Embryonic facial prominence (tissue), 1 donor: ENCODE data around the gene ALAS1.

ENCODE experiments used
- DNase-seq: peaks from one replicate; pipeline ENCODE4 v3.0.0-alpha.2; 2016; ENCODE audit errors: extremely low spot score

The ALAS1 gene

DNA sequence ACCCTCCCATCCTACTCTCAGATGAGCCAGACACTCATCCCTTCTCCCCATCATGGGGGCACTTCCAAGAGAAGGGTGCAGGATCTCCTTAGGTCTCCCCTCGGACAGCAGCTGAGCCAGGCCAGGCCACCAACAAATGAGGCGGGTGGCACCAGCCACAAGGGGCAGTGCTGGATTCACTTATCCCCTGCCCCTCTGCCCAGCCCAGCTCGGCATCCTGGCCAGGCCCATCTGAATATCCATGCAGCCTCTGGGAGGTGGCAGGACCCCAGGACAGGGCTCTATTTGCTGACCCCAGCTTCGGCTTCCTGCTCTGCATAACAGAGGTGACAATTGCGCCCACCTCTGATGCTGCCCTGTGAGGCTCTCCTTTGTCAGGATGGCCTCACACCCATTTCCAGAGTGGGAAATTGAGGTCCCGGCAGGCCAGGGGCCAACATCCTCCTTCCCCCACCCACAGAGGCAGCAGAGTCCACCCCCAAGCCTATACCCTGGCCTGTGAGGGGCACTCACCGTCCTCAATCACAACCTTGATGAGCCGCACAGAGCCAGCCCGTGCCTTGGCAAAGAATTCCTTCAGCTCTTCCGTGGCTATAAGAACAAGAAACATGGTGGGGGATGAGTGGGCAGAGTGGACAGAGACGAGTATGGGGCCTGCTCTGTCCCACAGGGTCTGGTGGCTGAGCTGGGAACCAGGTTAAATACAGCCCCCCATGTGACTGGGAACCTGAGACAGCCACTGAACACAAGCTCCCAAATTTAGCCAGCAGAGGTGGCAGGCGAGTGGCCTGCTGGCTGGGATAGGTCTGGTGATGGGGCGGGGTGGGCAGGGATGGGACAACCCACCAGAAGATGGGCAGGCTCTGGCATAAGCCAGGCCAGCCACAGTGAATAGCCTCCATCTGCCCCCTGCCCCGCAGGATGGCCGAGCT, 36.8 kb downstream of the ALAS1 start:
- no peak for DNase-seq

DNA sequence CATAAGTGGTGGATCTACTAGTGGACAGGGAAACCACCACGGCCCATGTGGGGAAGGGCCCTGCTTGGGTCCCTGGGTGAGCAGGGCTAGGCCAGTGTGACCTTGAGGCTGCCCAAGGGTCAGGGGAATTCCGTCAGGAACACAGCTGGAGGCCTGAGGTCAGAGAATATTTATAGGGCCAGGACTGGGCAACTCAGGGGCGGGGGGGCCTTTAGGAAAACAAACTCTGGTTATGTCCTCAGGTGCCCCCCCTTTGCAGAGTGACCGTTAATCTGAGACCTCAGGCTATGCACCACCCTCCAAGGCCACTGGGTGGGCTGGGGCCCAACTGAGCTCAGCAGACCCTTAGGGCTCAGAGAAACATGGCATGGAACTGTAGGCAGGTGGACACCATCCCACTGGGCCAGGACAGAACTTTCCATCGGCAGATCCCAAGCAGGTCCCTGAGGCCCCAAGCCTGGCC, 38.5 kb downstream of the ALAS1 start:
- no peak for DNase-seq

DNA sequence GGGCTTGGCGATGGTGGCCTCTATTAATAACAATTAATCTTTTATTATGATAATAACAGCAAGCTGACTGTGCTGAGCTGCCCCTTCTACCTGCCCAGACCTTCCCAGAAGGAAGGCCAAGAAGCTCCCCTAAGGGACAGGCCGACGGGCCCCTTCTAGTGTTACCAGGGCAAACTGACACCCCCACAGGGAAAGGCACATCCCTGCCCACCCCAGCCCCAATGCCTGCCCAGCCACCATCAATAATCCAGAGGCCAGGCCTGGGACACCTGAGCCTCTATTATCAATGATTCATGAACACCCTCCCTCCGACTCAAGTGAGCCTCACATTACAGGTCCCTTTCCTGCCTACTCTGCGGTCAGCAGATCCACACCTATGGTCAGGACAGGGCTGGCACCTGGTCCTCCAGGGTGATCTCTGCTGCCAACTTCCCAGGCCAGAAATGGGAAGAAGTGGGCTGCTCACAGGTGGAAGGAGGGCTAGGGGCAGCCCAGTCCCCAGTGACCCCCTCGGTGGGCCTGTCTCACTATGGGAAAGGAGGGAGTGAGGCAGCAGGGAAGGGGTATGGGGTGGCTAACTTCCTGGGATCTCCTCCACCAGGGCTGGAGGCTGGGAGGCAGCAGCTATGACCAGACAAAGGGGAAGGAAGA, 39.2 kb downstream of the ALAS1 start:
- no peak for DNase-seq

DNA sequence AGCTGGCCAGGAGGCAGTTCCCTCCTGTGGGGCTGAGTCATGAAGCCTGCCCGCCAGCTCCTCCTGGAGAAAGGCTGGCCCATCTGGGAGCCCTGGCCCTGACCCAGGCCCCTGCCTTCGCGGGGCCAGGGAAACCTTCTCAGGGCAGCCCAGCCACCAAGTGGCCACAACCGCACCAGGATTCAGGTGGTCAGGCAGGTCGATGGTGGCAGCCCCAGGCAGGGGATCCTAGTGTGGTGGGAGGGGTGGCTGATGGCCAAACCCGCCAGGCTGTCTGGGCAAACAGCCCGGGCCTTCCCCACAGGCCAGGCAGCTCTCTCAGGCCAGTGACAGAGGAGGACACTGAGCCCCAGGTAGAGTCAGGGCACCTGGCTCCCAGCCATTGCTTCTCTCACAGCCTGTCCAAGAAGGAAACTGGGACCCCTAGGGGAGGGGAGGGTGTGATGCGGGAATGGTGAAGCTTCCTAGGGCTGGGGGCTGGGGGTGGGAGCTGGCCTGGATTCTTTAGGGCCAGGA, 39.8 kb downstream of the ALAS1 start:
- no peak for DNase-seq

DNA sequence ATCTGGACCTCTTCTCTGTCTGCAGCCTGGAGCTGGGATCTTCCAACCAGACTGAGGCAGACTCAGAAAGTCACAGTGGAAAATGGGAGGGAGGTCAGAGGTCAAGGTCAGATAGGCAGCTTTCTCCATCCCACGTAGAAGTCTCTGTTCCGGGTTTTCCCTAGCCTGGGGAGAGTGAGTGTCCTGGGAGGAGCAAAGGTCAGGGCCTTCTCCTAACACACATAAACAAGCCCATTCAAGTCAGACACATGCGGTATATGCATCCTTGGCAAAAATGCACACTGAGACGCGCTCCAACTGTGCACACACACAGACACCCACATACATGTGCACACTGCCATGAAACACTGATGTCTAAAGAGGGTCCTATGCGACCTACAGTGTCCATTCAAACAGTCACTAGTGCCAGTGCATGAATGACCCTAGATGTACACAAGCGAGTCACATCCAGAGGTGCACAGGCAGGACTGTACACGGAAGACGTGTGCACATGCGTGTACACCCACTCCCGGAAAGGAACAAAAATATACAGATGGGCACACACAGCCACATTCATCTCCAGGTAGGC, 40.3 kb downstream of the ALAS1 start:
- no peak for DNase-seq

DNA sequence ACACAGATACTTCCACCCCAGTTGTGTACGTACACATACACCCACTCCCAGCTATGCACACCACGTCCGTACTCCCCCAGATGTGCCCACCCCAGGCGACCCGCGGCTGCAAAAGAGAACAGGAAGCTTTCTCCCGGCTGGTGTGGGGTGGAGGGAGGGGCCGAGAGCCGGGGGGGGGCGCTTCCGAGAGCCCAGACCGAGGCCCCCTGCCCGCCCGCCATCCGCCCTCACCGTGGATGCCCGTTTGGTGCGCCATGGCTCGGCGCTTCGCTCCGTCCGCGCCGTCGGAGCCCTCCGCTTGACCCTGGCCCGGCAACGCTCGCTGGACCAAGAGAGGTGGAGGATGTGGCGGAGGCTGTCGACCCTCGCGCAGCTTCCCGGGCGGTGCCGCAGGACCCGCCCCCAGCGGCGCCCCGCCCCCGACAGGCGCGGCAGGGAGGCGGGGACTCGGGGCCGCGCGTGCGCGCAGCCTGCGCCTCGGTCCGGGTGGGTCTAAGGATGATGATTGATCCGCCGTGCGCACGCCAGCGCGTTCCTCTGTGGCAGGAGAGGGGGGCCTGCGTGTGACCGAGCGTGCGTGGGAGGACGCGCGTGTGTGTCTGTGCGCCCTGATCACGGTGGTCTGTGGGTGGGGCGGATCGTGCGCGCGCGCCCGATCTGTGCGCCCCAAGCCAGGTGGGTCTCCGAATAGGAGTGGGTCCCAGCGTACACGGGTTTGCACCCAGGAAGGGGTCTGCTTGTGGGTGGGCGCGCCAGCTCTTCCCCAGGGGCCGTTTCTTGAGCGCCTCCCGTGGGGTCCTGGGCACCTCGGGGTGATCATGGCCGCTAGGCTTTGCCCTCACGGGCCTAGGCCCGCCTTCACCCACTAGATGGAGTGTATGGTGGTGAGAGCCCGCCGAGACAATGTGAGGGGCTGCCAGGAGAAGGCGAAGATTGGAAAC, 41.1 kb downstream of the ALAS1 start, which contains the start of gene TWF2:
TSS of gene TWF2 (minus strand) at position 398 of the 941 bp plus-strand sequence. CDS start at position 256, 142 bp downstream.
- DNase-seq: peak; percentile 61

DNA sequence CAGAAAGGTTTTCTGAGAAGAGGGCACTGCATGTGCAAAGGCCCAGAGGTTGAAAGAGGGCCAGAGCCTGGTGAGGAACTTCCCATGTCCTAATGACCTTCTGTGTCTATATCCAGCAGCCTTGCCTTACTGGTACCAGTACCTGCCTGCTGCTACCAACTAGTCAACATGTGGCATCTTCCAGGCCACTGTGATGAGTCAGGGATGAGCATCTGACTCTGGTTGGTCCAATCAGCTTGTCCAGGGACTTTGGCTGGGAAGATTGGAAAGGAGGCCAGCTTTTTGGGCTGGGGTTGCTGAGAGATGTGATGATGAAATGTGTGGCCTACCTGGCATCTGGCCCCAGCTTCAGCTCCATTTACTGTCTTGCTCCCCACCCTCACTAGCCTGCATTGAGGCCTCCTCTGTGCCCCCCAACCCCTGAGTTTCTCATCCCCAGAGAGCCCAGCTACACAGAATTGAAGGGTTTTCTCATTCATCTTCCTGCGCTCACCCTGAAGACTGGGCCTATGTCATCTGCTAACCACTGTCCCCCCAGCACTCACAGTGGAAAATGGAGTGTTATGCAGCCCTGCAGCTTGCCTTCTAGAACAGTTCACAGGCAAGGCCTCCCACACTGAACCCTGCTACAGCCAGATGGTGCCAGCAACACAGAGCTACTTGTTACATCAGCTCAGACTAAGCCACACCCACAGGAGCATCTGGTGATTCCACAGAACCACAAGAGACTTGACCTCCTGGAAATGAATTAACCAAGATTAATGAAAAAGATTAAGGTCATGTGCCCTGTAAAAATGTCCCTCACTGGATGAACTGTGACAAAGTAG, 42.3 kb downstream of the ALAS1 start:
- no peak for DNase-seq

DNA sequence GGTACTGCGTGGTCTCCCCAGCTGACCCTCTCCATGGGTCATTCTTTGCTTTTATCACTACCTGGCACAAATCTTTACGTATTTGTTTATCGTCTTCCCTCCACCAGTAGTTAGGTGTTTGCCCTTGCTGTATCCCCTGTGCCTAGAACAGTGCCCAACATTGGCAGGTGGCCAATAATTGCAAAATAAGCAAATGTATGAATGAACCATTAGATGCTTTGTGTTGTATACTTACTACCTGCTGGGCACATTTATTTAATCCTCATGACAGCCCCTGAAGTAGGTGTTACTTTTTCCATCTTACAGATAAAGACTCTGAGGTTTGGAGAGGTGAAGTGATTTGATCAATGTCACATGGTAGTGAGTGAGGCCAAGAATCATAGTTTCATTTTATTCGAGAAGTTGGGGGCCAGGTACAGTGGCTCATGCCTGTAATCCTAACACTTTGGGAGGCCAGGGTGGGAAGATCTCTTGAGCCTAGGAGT, 43.0 kb downstream of the ALAS1 start:
- DNase-seq: no peak

DNA sequence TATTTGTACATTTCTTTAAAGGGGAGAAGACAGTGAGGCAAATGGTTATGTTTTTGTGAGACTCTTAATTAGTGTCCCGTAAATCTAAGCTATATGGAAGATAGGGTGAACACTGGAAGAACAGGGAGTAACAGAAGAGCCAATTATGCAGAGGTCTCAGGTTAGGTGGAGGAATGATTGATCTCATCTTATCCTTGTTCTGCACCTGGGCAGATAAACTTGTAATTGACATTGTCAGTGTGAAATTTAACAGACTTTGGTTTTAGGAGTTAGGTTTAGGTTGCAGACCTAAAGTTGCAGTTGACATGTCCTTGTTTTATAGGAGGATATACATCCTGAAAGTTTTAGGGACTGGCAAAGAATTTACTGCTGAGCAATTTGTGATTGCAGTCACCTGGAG, 44.1 kb downstream of the ALAS1 start:
- DNase-seq: no peak

DNA sequence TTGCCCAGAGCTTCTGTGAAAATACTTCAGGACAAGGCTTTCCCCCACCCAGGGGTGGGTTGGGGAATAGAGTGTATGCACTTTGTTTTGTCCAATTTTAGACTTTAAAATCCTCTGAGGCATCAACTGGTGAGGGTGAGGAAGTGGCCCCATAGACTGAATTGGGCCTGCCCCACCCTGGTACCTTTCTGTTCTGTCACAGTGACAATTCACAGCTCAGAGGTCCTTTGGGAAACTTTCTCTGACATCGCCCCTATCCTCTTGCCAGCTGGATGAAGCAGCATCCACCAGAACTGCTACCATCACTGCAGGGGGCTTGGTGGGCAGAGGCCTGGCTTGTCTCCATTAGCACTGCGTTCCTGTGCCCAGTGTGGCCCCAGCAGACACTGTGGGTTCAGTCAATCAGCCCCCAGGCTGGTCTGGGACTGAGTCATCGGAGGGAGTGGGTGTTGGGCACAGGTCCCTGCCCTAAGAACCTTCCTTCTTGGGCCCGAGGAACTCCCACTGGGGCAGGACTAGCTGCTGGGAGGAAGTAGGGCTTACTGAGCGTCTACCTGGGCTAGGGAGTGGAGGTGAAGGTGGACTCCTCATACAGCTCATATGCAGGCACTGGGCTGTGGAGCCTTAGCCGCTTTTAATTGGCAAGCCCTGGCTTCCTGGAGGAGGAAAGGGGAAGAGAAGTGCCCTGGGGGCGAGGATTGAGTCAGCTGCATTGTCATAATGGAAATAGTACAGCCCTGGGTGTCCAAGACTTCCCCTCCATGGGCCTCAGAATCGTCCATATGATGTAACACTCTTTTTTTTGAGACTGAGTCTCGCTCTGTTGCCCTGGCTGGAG, 46.0 kb downstream of the ALAS1 start:
- DNase-seq: no peak

DNA sequence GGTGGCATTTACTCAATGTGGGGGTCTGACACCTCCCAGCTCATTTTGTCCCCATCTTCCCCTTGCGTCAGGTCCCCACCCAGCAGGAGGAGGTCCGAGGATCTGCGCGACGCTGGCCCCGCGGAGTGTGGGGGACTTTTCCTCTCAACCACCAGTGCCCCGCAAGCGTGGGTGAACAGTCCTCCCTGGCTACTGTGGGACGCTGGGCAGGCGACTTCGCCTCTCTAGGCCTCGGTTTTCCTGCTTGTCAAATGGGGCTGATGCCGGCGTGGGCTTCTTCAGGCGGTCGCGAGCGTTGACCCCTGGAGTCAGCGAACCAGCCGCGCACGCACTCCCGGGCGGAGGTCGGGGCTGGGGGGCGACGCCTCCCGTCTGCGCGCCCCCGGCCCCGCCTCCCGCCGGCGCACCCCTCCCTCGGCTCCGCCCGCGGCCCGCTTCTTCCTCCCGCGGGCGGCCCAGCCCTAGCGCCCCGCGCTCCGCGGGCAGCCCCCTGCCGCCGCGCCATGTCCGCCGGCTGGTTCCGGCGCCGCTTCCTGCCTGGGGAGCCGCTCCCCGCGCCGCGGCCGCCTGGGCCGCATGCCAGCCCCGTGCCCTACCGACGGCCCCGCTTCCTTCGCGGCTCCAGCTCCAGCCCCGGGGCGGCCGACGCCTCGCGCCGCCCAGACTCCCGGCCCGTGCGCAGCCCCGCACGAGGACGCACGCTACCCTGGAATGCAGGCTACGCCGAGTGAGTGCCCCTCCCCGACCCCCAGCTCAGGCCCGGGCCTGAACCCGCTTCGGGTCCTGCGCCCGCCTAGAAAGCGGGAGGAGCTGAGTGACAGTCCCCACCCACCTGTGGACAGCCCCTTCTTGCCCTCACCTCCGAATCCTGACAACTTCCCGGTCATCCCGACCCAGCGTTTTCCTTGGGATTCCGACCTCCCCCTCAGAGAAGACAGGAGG, 47.6 kb downstream of the ALAS1 start, which contains the start of gene PPM1M:
TSS of gene PPM1M (plus strand) at position 438 of the 942 bp plus-strand sequence. CDS start at position 504, 66 bp downstream.
- DNase-seq: peak; percentile 18

DNA sequence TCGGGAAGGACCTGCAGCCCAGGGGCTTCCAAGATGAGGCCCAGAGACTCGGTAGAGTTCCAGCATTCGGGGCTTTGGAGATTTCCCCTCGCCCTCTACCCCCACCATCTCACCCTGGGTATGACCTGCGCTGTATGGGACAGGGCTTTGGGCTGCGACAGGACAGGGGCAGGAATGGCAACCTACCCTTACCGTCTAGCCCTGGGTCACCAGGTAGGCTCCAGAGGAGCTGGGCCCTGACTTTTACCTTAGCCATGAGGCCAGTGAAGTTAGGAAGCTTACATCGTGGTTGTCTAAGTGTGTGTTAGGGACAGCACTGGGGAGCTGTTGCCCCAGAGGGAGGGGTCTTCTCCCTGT, 48.3 kb downstream of the ALAS1 start:
- no peak for DNase-seq

DNA sequence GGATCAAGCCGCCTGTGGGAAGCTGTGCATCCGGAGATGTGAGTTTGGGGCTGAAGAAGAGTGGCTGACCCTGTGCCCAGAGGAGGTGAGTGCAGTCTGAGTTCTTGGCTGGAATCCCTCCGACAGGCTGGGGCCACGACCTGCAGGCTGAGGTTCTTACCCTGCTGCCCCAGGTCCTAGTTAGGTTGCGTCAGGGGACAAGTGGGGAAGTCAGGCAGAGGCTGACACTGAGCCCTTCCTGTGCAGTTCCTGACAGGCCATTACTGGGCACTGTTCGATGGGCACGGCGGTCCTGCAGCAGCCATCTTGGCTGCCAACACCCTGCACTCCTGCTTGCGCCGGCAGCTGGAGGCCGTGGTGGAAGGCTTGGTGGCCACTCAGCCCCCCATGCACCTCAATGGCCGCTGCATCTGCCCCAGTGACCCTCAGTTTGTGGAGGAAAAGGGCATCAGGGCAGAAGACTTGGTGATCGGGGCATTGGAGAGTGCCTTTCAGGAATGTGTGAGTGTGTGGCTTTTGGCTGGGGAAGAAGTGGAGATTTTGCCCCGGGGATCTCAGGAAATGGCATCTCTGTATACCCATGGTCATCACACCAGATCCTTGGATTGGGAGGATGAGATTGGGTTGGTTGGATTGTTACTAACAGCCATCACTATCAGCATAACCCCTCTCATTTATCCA, 48.9 kb downstream of the ALAS1 start:
- no peak for DNase-seq

DNA sequence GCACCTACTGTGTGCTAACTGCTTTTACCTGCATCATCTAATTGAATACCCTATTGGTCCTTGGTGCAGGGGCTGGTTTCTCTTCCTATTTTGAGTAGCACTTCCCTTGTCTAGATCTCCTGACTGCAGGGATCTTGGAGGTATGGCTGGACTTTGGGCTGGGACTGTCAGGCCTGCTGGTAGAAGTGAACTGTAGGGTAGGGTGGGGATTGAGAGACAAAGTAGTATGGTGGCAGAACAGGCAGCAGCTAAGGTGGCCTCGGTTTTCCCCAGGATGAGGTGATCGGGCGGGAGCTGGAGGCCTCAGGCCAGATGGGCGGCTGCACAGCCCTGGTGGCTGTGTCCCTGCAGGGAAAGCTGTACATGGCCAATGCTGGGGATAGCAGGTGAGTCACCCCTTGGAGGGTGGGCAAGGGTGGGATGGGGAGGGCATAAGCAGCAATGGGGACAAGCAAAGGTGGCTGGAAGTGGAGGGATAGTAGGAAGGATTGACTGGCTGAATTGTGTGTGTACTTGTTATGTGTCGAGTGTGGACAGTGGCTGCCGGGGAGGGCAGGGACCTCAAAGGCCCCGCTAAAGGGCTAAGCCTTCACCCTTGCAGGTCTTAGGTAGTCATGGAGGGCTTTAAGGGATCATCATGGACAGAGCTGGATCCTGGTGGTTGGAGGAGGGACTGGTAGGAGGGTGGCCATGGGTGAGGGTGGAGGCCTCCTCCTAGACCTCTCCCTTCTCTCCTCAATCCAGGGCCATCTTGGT, 49.6 kb downstream of the ALAS1 start:
- no peak for DNase-seq

DNA sequence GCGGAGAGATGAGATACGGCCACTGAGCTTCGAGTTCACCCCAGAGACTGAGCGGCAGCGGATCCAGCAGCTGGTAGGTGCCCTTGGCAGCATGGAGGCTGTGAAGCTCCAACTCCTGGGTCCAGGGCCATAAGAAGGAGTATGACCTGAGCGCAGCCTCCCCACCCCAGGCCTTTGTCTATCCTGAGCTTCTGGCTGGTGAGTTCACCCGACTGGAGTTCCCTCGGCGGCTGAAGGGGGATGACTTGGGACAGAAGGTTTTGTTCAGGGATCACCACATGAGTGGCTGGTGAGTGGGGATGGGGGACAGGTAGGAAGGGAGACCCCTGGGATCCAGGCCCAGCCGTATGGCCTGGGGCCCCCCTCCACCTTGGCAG, 50.2 kb downstream of the ALAS1 start:
- no peak for DNase-seq

DNA sequence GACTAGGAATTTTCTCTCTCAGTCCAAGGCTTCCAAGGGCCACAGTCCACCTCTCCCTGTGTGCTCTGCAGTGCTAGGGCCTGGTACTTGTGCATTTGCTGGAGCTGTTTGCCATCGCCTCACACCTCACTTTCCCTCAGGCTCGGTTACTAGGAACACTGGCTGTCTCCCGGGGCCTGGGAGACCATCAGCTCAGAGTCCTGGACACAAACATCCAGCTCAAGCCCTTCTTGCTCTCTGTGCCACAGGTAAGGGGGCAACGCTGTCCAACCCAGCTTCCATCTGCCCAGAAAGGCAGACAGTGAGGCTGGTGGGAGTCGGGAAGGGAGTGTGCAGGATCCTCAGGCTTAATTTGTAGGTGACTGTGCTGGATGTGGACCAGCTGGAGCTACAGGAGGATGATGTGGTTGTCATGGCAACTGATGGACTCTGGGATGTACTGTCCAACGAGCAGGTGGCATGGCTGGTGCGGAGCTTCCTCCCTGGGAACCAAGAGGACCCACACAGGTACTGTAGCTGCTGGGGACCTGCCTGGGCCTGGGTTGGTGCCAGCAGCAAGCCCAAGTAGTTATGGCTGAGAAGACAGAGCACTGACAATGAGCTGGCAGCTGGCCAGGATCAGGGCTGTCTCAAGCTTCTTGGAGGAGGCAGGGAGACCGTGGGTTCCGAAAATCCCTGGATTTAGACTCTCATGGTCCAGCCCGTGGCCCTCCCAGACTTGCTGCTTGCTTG, 51.0 kb downstream of the ALAS1 start:
- no peak for DNase-seq
